H1 (cell line): ENCODE data around the gene MBNL1. TPM values are rescaled to one million over a fixed set of nuclear protein-coding genes. Genes with fewer than 3 reads are reported as not detected.

ENCODE experiments used
- CTCF ChIA-PET: fragments of 300-600 bp; sonication (Branson Sonifier 250); formaldehyde crosslinking; loops from one replicate; lab custom pipeline; 2021; ENCODE audit not compliant: partially characterized antibody; lab: Charles Lee
- POLR2A ChIA-PET: fragments of 300-600 bp; sonication (Branson Sonifier 250); formaldehyde crosslinking; loops from one replicate; lab custom pipeline; 2021; ENCODE audit warnings: inconsistent platforms; ENCODE audit not compliant: partially characterized antibody; lab: Charles Lee
- DNase-seq, 2 experiments: peaks; one replicate each; pipeline versions ENCODE4 v3.0.0 to v3.0.0-alpha.2; 2010 to 2022; ENCODE audit warnings: low spot score in 2 of 2, low read depth in 1 of 2, mixed read lengths in 1 of 2
- FAIRE-seq: peaks from 2 replicates; lab custom pipeline; 2011; peaks lifted over from hg19 to GRCh38; lab: Jason Lieb, UNC
- H2AFZ ChIP-seq: 2 replicates; pipeline ENCODE4 v1.8.1; 2012; ENCODE audit warnings: low read length, inconsistent platforms
- H2AK5ac ChIP-seq: 2 replicates; pipeline ENCODE4 v1.6.1; 2013; ENCODE audit warnings: low read depth, low read length
- H2BK120ac ChIP-seq: replicated peaks from 2 replicates; pipeline ENCODE3; 2013; ENCODE audit warnings: low read depth, low read length, inconsistent platforms
- H2BK12ac ChIP-seq: 2 replicates; pipeline ENCODE4 v1.6.1; 2013; ENCODE audit warnings: low read depth, low read length
- H2BK15ac ChIP-seq: 2 replicates; pipeline ENCODE4 v1.6.1; 2013; ENCODE audit warnings: low read length
- H2BK20ac ChIP-seq: 2 replicates; pipeline ENCODE4 v1.6.1; 2013; ENCODE audit warnings: low read length
- H2BK5ac ChIP-seq: 2 replicates; pipeline ENCODE4 v1.6.1; 2013; ENCODE audit warnings: low read depth, low read length
- H3K14ac ChIP-seq: 2 replicates; pipeline ENCODE4 v1.6.1; 2013; ENCODE audit warnings: inconsistent platforms; ENCODE audit not compliant: insufficient read length
- H3K18ac ChIP-seq: 2 replicates; pipeline ENCODE4 v1.6.1; 2013; ENCODE audit warnings: low read length; ENCODE audit errors: extremely low read depth
- H3K23ac ChIP-seq: 2 replicates; pipeline ENCODE4 v1.6.1; 2013; ENCODE audit warnings: inconsistent platforms; ENCODE audit not compliant: insufficient read length
- H3K23me2 ChIP-seq: 2 replicates; pipeline ENCODE4 v1.6.1; 2013; ENCODE audit warnings: low read depth, low read length
- H3K27ac ChIP-seq: 2 replicates; pipeline ENCODE4 v1.6.1; 2011; ENCODE audit warnings: low read depth, low read length, inconsistent platforms
- H3K27me3 ChIP-seq, 4 experiments: replicated peaks in 1 of 4; 1 replicate in 1 of 4; 2 replicates in 3 of 4; pipeline versions ENCODE4 v1.6.1 to v1.8.1; 2011 to 2013; ENCODE audit warnings: low read length in 3 of 4, mild to moderate bottlenecking in 3 of 4, inconsistent platforms in 2 of 4, mixed read lengths in 2 of 4, moderate library complexity in 1 of 4; ENCODE audit not compliant: control insufficient read depth in 3 of 4, insufficient read depth in 3 of 4; ENCODE audit errors: extremely low read depth in 1 of 4
- H3K36me3 ChIP-seq, 4 experiments: 2 replicates each; pipeline versions ENCODE4 v1.6.1 to v1.8.1; 2011 to 2013; ENCODE audit warnings: mild to moderate bottlenecking in 4 of 4, low read length in 3 of 4, moderate library complexity in 2 of 4, control low read depth in 1 of 4, inconsistent platforms in 1 of 4; ENCODE audit not compliant: insufficient read depth in 4 of 4, control insufficient read depth in 2 of 4
- H3K4ac ChIP-seq: replicated peaks from 2 replicates; pipeline ENCODE3; 2013; ENCODE audit warnings: low read length, low read depth, mixed read lengths, inconsistent platforms; ENCODE audit not compliant: insufficient read length
- H3K4me1 ChIP-seq, 4 experiments: replicated peaks in 1 of 4; 1 replicate in 1 of 4; 2 replicates in 3 of 4; pipeline versions ENCODE4 v1.6.1 to v1.8.1; 2011 to 2013; ENCODE audit warnings: low read length in 3 of 4, inconsistent platforms in 2 of 4, mixed read lengths in 1 of 4; ENCODE audit not compliant: insufficient read depth in 4 of 4, control insufficient read depth in 3 of 4
- H3K4me2 ChIP-seq, 2 experiments: 2 replicates each; pipeline versions ENCODE4 v1.6.1 to v1.8.1; 2011 to 2013; ENCODE audit warnings: low read depth in 2 of 2, low read length in 2 of 2, control low read depth in 1 of 2, inconsistent platforms in 1 of 2, mild to moderate bottlenecking in 1 of 2; ENCODE audit not compliant: insufficient read depth in 1 of 2
- H3K4me3 ChIP-seq, 4 experiments: fragments of 200-600, 300-600 bp in 1 of 4; sonication (generic), shearing (Covaris generic), sonication (Bioruptor Twin) in 1 of 4; 2 replicates each; pipeline versions ENCODE4 v1.5.1 to v1.8.1; 2011 to 2016; ENCODE audit warnings: low read length in 4 of 4, low read depth in 3 of 4, control low read depth in 2 of 4, inconsistent platforms in 2 of 4, mild to moderate bottlenecking in 2 of 4, mixed read lengths in 1 of 4, moderate library complexity in 1 of 4; ENCODE audit not compliant: insufficient read depth in 2 of 4; ENCODE audit errors: extremely low read depth in 1 of 4
- H3K56ac ChIP-seq: replicated peaks from 2 replicates; pipeline ENCODE3; 2013; ENCODE audit warnings: low read depth, mild to moderate bottlenecking, mixed read lengths, low read length, inconsistent platforms; ENCODE audit not compliant: insufficient read length
- H3K79me1 ChIP-seq: 2 replicates; pipeline ENCODE4 v1.6.1; 2013; ENCODE audit warnings: low read depth, low read length, control low read depth
- H3K79me2 ChIP-seq, 2 experiments: 2 replicates each; pipeline versions ENCODE4 v1.6.1 to v1.8.1; 2012 to 2013; ENCODE audit warnings: low read length in 2 of 2, mild to moderate bottlenecking in 2 of 2, inconsistent platforms in 1 of 2; ENCODE audit not compliant: insufficient read depth in 2 of 2, control insufficient read depth in 1 of 2
- H3K9ac ChIP-seq, 4 experiments: replicated peaks in 1 of 4; 1 replicate in 1 of 4; 2 replicates in 3 of 4; pipeline versions ENCODE4 v1.6.1 to v1.8.1; 2011 to 2013; ENCODE audit warnings: low read depth in 3 of 4, low read length in 3 of 4, control low read depth in 2 of 4, mild to moderate bottlenecking in 2 of 4, moderate library complexity in 2 of 4, inconsistent platforms in 1 of 4; ENCODE audit errors: extremely low read depth in 1 of 4
- H3K9me3 ChIP-seq, 2 experiments: 2 replicates each; pipeline versions ENCODE4 v1.6.1 to v1.8.1; 2012 to 2013; ENCODE audit warnings: mild to moderate bottlenecking in 2 of 2, moderate library complexity in 2 of 2, control low read depth in 1 of 2, inconsistent platforms in 1 of 2, low read depth in 1 of 2, low read length in 1 of 2, mixed read lengths in 1 of 2; ENCODE audit not compliant: insufficient read depth in 2 of 2
- H4K20me1 ChIP-seq, 2 experiments: replicated peaks in 1 of 2; 2 replicates each; pipeline versions ENCODE3 to v1.8.1; 2011 to 2013; ENCODE audit warnings: inconsistent platforms in 2 of 2, low read length in 2 of 2, mild to moderate bottlenecking in 1 of 2; ENCODE audit not compliant: insufficient read depth in 2 of 2, control insufficient read depth in 1 of 2
- H4K5ac ChIP-seq: 2 replicates; pipeline ENCODE4 v1.6.1; 2013; ENCODE audit warnings: low read length, low read depth, mixed read lengths, inconsistent platforms; ENCODE audit not compliant: insufficient read length
- H4K8ac ChIP-seq: 2 replicates; pipeline ENCODE4 v1.8.0; 2013; ENCODE audit warnings: mild to moderate bottlenecking, moderate library complexity, low read length, inconsistent platforms; ENCODE audit not compliant: insufficient read depth; ENCODE audit errors: extremely low read depth
- H4K91ac ChIP-seq: replicated peaks from 2 replicates; pipeline ENCODE3; 2013; ENCODE audit warnings: low read length, mixed read lengths, inconsistent platforms; ENCODE audit not compliant: insufficient read length
- CTBP2 ChIP-seq: IDR thresholded peaks from 2 replicates; pipeline ENCODE4 v1.7.0; 2011; ENCODE audit warnings: borderline replicate concordance, mild to moderate bottlenecking, moderate library complexity, mixed read lengths, low read length; ENCODE audit not compliant: insufficient read depth, insufficient read length
- EP300 ChIP-seq, 2 experiments: IDR thresholded peaks; 1 replicate in 1 of 2; 2 replicates in 1 of 2; pipeline ENCODE4 v1.6.1; 2011 to 2012; ENCODE audit warnings: low read depth in 2 of 2, low read length in 2 of 2, mild to moderate bottlenecking in 2 of 2, borderline replicate concordance in 1 of 2, inconsistent platforms in 1 of 2, moderate library complexity in 1 of 2
- JUND ChIP-seq: IDR thresholded peaks from 2 replicates; pipeline ENCODE4 v1.6.1; 2011; ENCODE audit warnings: mild to moderate bottlenecking, improper control_type of control experiment, low read length
- MAFK ChIP-seq: IDR thresholded peaks from 2 replicates; pipeline ENCODE4 v1.6.1; 2012; ENCODE audit warnings: low read depth, mild to moderate bottlenecking, improper control_type of control experiment, low read length
- RBBP5 ChIP-seq: IDR thresholded peaks from 2 replicates; pipeline ENCODE4 v1.7.1; 2012; ENCODE audit warnings: low read depth, mild to moderate bottlenecking, inconsistent platforms, low read length, moderate library complexity, borderline replicate concordance
- WGBS, 2 experiments: shearing (Covaris generic) in 1 of 2; methylation state at CpG; one replicate each; pipeline versions ENCODE4 v1.1.6 to v1.1.7; 2013 to 2015; ENCODE audit warnings: low lambda C conversion rate in 2 of 2, mixed read lengths in 2 of 2, inconsistent platforms in 1 of 2, low coverage in 1 of 2, missing lambda C conversion rate in 1 of 2; ENCODE audit not compliant: insufficient replicate concordance in 2 of 2, insufficient coverage in 1 of 2, insufficient read length in 1 of 2; ENCODE audit errors: extremely low coverage in 1 of 2, missing lambda C conversion rate in 1 of 2; 5-methylcytosine and 5-hydroxymethylcytosine counted together
- polyA plus RNA-seq, 7 experiments: library from polyadenylated mRNA; depleted of rRNA in 3 of 7; stranded (reverse) in 5 of 7; unstranded in 2 of 7; fragments of >200 nt in 5 of 7; fragments of 200-250 nt in 2 of 7; gene quantifications; 1 replicate in 5 of 7; 2 replicates in 1 of 7; 4 replicates in 1 of 7; pipeline versions ENCODE4 v1.2.1 to v1.2.3, GENCODE V29; 2011 to 2013; ENCODE audit warnings: missing spikeins in 2 of 7, mixed read lengths in 2 of 7
- total RNA-seq: library from RNA; stranded (reverse); fragmentation: NEBNext Ultra II Directional; extraction: Animal tissue kit (Norgen Biotek cat#: 25700); gene quantifications from 2 replicates; pipeline ENCODE4 v1.2.1, GENCODE V29; 2021

The MBNL1 gene
- total and polyA plus RNA-seq, 2 of the 8 experiments (the other 6 are each of a cell fraction or from before 2014, with no cell fraction given) = 5.0 to 16.4 TPM

DNA sequence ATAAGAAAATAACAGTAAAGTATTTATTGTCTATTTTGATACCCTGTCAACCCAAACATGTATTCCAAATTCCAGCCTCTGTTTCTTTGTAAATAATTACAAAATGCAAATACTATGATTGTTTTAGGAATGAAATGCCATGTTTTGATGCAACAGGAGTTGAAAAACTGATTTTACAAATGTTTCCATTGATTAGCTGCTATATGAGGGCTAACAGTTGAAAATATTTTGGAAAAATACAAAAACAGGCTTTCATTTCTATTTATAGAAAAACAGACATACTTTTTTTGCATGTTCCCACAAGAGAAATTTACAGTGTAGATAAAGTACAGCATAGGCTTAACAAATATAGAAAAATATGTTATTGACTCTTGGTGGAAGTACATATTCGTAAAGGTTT lies 20.0 kb downstream of the MBNL1 start:
- no peak for DNase-seq
- FAIRE-seq = no peak
- no peaks in the 10 kb centered on the region for H4K20me1 ChIP-seq

More for the DNA sequence above, 20.0 kb downstream of the MBNL1 start:
- Histone ChIP-seq H2AFZ (no peak overlapping the region), H2AK5ac (no peak overlapping the region), H3K9me3 (no peaks in the 10 kb centered on the region), H3K14ac (no peak overlapping the region), H3K56ac (no peak overlapping the region), H3K18ac (no peak overlapping the region), H3K23ac (no peak overlapping the region), H4K5ac (no peak overlapping the region), H3K79me2 (peaks cover 0 to 86% of the 10 kb centered on the region in 2 experiments; a peak in 2 of 4 replicates), H3K4me3 (no peak overlapping the region), H3K36me3 (no peaks in the 10 kb centered on the region), H2BK15ac (no peak overlapping the region), H3K27ac (no peak overlapping the region), H3K4me1 (no peaks in the 10 kb centered on the region), H3K4ac (no peak overlapping the region), H3K27me3 (no peaks in the 10 kb centered on the region), H2BK20ac (no peak overlapping the region), H3K79me1 (no peaks in the 10 kb centered on the region), H3K9ac (no peak overlapping the region), H4K91ac (no peak overlapping the region), H3K4me2 (no peak overlapping the region), H2BK5ac (no peak overlapping the region), H4K8ac (no peak overlapping the region), H3K23me2 (no peaks in the 10 kb centered on the region), H2BK12ac (no peak overlapping the region), H2BK120ac (no peak overlapping the region)
- ChIA-PET POLR2A (no interaction called here), CTCF (no interaction called here)
- 95% methylated on average over 1 of the region's 1 CpG; no CpG with 5 or more reads in 1 of the 2 experiments for WGBS, 2 experiments
- TF ChIP-seq CTBP2 (no peak), MAFK (no peak), RBBP5 (no peak), JUND (no peak), EP300 (IDR thresholded peaks at IDR 0.05; ENCODE audit: borderline replicate concordance in 1 of 2, low read depth in 2 of 2, low read length in 2 of 2) (no peak)
